Activated gamma-delta T cell (primary cell): Measurements from ENCODE around the gene C10orf67.
"Not testable (repeated sequence)": the region's sequence is repeated elsewhere in the genome, so short reads cannot be mapped to it uniquely, and the experiment has no call there.

Source experiments
- DNase-seq: peaks from one replicate; lab custom pipeline; 2025; lab: John Stamatoyannopoulos, UW

The C10orf67 gene

GRCh38 chr10:23362069-23362830, 17.7 kb upstream of the C10orf67 start:
- DNase-seq = no peak

- DNase-seq = no peak
Observed at GRCh38 chr10:23361665-23362064, 17.1 kb upstream of the C10orf67 start.

GRCh38 chr10:23359692-23360380, 15.2 kb upstream of the C10orf67 start:
- no peak for DNase-seq

GRCh38 chr10:23358357-23358756, 13.8 kb upstream of the C10orf67 start:
- no peak for DNase-seq

- DNase-seq = no peak
Observed at GRCh38 chr10:23354630-23355279, 10.2 kb upstream of the C10orf67 start.

GRCh38 chr10:23351926-23352519, 7.4 kb upstream of the C10orf67 start:
- no peak for DNase-seq

- DNase-seq = not testable (repeated sequence)
Observed at GRCh38 chr10:23350706-23351105, 6.1 kb upstream of the C10orf67 start.

GRCh38 chr10:23345861-23346260, 1.3 kb upstream of the C10orf67 start:
- no peak for DNase-seq

- DNase-seq = no peak
Observed at GRCh38 chr10:23343591-23344240, 881 bp downstream of the C10orf67 start.

GRCh38 chr10:23342213-23342884, 2.2 kb downstream of the C10orf67 start:
- no peak for DNase-seq

GRCh38 chr10:23341004-23341403, 3.6 kb downstream of the C10orf67 start:
- no peak for DNase-seq

GRCh38 chr10:23340354-23340753, 4.2 kb downstream of the C10orf67 start:
- no peak for DNase-seq

GRCh38 chr10:23338886-23339285, 5.7 kb downstream of the C10orf67 start:
- no peak for DNase-seq

- DNase-seq = no peak
Observed at GRCh38 chr10:23338155-23338828, 6.3 kb downstream of the C10orf67 start.

- no peak for DNase-seq
Observed at GRCh38 chr10:23337616-23338015, 7.0 kb downstream of the C10orf67 start.

GRCh38 chr10:23331567-23332301, 12.9 kb downstream of the C10orf67 start:
- DNase-seq = no peak

GRCh38 chr10:23330948-23331347, 13.6 kb downstream of the C10orf67 start:
- no peak for DNase-seq

GRCh38 chr10:23326544-23327307, 17.9 kb downstream of the C10orf67 start:
- no peak for DNase-seq

- DNase-seq = no peak
Observed at GRCh38 chr10:23325132-23325531, 19.5 kb downstream of the C10orf67 start.
